Gastroesophageal sphincter (tissue), 3 donors: ENCODE data around the gene AKT3.

Experiments
- CTCF ChIP-seq, 4 experiments: fragments of 200-600 bp in 2 of 4; fragments of 450-650 bp in 2 of 4; sonication (generic) in 1 of 4; IDR thresholded peaks; one replicate each; pipeline ENCODE4 v1.5.1; 2017 to 2019; ENCODE audit warnings: antibody characterized with exemption in 4 of 4, mild to moderate bottlenecking in 2 of 4, moderate library complexity in 2 of 4
- EP300 ChIP-seq: sonication (generic); formaldehyde crosslinking; IDR thresholded peaks from one replicate; pipeline ENCODE4 v1.6.1; 2017; ENCODE audit warnings: antibody characterized with exemption, mild to moderate bottlenecking

- TF ChIP-seq CTCF (IDR thresholded peaks at IDR 0.05): no peak
- no peak for TF ChIP-seq EP300
These were observed 136.4 kb downstream of the AKT3 start for GRCh38 chr1:243713470-243714186.
